GM12873 (cell line): Measurements from ENCODE around the gene LINC00305.

Source experiments
- TF ChIP-seq, protein P1 (sequence below): IDR thresholded peaks from 2 replicates; pipeline ENCODE4 v1.5.1; 2012; ENCODE audit warnings: low read depth, mild to moderate bottlenecking, moderate library complexity, low read length, control low read depth; ENCODE audit not compliant: insufficient read depth; ENCODE audit errors: missing control alignments

Gene LINC00305

GRCh38 chr18:64142904-64143303 lies 6.0 kb downstream of the LINC00305 start:
- TF ChIP-seq, protein P1, sequence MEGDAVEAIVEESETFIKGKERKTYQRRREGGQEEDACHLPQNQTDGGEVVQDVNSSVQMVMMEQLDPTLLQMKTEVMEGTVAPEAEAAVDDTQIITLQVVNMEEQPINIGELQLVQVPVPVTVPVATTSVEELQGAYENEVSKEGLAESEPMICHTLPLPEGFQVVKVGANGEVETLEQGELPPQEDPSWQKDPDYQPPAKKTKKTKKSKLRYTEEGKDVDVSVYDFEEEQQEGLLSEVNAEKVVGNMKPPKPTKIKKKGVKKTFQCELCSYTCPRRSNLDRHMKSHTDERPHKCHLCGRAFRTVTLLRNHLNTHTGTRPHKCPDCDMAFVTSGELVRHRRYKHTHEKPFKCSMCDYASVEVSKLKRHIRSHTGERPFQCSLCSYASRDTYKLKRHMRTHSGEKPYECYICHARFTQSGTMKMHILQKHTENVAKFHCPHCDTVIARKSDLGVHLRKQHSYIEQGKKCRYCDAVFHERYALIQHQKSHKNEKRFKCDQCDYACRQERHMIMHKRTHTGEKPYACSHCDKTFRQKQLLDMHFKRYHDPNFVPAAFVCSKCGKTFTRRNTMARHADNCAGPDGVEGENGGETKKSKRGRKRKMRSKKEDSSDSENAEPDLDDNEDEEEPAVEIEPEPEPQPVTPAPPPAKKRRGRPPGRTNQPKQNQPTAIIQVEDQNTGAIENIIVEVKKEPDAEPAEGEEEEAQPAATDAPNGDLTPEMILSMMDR, result no peak

DNA sequence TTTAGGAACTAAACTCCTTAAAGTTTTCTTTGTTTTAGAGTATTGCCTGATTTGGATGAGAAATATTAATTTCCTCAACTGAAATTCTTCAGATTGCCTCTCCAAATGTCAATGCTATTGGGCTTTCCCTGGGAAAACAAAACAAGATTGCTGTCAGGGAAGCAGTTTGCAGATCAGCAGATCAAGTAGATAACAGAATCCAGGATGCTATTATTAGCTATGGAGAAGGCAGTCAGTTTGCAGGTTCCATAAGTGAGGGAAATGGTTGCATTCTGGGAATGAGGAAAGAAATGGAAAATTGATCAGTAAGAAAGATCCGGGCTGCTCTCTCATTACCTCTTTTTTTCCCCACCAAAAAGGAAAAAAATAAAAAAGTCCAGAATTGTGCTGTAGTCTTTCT lies 11.0 kb downstream of the LINC00305 start:
- TF ChIP-seq, protein P1, result no peak

DNA sequence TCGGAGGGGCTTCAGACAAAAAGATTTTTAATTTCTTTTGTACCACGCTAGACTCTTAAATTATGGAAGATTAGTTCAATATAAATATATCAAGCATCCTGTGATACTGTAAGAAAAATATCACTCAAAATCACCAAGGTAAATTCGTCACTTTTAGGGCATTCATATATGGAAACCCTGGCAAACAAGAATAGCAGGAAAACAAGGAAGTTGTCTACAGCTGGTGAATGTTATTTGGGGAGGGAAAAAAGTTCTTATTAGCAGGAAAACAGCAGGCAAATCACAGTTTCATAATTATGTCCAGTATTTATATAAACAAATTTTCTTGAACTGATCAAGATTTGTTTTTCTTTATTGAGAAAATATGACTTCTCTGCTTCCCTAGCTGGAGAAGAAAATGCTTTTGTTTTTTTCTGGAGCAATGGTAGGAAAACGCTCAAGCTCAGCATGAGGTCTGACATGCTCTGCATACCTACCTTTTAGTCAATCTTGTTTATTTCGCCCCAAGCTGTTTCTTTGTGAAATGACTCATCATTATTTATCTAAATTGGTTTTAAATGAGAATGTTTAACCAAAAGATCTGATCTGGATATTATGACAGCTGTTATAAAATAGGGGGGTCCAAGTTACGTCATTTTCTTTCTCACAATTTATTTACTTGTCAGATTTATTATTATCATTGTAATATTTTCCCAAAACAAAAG lies 14.7 kb downstream of the LINC00305 start:
- TF ChIP-seq, protein P1, result no peak

DNA sequence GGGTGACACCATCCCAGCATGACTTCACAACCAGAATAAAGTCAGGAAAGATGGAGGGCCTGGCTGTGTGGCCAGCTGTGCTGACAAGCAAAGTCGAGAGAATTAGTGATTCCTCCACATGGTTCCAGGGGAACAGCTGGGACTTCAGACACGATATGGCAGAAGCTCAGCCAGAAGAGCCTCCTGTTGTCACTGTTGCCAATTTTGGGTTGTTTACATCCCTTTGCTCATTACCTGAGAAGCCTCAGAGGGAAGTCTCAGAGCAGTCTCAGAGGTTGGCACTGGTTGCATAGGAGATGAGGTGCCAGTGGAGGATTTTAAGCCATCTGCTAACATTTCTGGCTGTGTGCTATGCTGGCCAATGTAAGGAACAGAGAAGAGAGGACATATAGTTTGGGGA lies 16.0 kb downstream of the LINC00305 start:
- TF ChIP-seq, protein P1, result no peak

DNA sequence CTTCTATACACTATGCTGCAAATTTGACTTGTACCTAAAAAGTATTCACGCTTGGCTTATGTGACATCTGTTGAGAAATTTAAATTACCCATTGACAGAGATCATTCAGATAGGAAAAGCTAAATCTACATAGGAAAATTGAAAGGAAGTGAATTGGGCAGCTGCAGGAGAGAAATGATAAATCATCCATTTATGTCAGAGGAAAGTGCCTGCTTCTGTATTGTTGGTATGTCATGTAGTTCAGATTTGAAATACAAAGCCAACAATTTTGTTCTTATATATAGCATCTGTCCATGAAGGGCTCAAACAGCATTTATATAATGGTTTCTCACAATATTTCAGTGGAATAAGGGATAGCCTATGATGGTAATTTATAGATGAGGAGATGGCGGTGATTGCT lies 17.6 kb downstream of the LINC00305 start:
- TF ChIP-seq, protein P1, result no peak

DNA sequence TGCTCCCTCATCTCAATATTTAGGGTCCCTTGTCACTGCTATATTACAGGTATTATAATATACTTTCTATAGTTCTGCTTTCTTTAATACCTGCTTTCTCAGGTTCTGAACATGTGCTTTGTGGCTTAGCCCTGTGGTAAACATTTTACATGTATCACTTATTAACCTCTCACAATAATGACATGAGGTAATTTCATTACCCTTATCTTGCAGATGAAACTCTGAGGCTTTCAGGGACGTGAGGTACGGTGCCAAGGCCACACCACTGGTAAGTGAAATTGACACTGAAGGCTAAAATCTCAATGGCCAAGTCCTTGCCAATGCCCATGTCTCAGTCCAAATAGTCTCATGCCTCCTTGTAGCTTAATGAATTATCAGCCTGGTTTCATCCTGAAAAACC lies 21.7 kb downstream of the LINC00305 start:
- TF ChIP-seq, protein P1, result no peak

DNA sequence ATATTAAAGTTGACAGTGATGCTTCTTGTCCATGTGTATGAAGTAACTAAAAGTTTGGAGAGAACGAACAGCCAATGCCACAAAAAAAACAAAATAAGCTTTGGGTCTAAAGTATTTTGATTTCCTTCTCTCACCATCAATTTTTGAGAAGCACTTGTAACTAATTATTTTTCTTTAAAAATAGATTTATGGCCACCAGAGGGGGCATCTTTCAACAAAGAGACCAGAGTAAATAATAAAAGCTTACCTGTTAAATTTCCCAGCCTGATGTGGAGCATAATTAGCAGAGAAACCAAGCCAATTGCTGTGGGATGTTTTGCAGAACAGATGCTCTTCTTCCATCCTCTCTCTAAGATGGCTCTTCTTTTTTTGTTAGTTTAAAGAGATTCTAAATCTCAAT lies 29.0 kb downstream of the LINC00305 start:
- TF ChIP-seq, protein P1, result no peak
